Cardiac muscle cell (in vitro differentiated cells and primary cell): Measurements from ENCODE around the gene GATA6. TPM values are rescaled to one million over a fixed set of nuclear protein-coding genes. Genes with fewer than 3 reads are reported as not detected.

Source experiments
- DNase-seq, 2 donors: peaks; one replicate each; pipeline versions ENCODE4 v3.0.0 to v3.0.0-alpha.2; 2010 to 2017; ENCODE audit warnings: low read depth in 1 of 2, low spot score in 1 of 2
- H3K27ac ChIP-seq: fragments of 200-600 bp; sonication (generic); 2 replicates; pipeline ENCODE4 v1.5.1; 2016
- H3K27me3 ChIP-seq: fragments of 200-600 bp; sonication (generic); 2 replicates; pipeline ENCODE4 v1.6.0; 2016; ENCODE audit warnings: control low read depth
- H3K36me3 ChIP-seq: fragments of 200-600 bp; sonication (generic); 2 replicates; pipeline ENCODE4 v1.5.1; 2016; ENCODE audit warnings: control low read depth
- H3K4me1 ChIP-seq: fragments of 200-600 bp; sonication (generic); 2 replicates; pipeline ENCODE4 v1.8.1; 2017; ENCODE audit warnings: low read depth, mild to moderate bottlenecking, mixed run types
- H3K4me3 ChIP-seq: fragments of 200-600 bp; sonication (generic); 2 replicates; pipeline ENCODE4 v1.5.1; 2016; ENCODE audit warnings: mild to moderate bottlenecking
- H3K9me3 ChIP-seq: fragments of 200-600 bp; sonication (generic); 2 replicates; pipeline ENCODE4 v1.5.1; 2017; ENCODE audit warnings: low read depth, mild to moderate bottlenecking, control low read depth
- polyA plus RNA-seq: library from polyadenylated mRNA; unstranded; fragments of >200 nt; fragmentation: Nextera tagmentation; extraction: Ambion mirVana; gene quantifications from 2 replicates; pipeline ENCODE4 v1.2.1, GENCODE V29; 2016
- total RNA-seq: library from RNA; depleted of rRNA; stranded (reverse); fragments of >200 nt; gene quantifications from 2 replicates; pipeline ENCODE4 v1.2.3, GENCODE V29; 2016
- TF ChIP-seq, protein P1 (sequence below): IDR thresholded peaks from 2 replicates; pipeline ENCODE4 v1.5.1; 2012; ENCODE audit warnings: low read depth, mild to moderate bottlenecking, low read length

Gene GATA6
- total and polyA plus RNA-seq, 2 experiments from 2014 or later: 104 to 182 TPM

GRCh38 chr18:22238681-22239080 lies 69.3 kb downstream of the GATA6 start:
- no peak overlapping the region for H3K4me3 ChIP-seq
- H3K27me3 ChIP-seq: no peaks in the 10 kb centered on the region
- no peak overlapping the region for H3K27ac ChIP-seq
- no peaks in the 10 kb centered on the region for H3K9me3 ChIP-seq
- TF ChIP-seq, protein P1, sequence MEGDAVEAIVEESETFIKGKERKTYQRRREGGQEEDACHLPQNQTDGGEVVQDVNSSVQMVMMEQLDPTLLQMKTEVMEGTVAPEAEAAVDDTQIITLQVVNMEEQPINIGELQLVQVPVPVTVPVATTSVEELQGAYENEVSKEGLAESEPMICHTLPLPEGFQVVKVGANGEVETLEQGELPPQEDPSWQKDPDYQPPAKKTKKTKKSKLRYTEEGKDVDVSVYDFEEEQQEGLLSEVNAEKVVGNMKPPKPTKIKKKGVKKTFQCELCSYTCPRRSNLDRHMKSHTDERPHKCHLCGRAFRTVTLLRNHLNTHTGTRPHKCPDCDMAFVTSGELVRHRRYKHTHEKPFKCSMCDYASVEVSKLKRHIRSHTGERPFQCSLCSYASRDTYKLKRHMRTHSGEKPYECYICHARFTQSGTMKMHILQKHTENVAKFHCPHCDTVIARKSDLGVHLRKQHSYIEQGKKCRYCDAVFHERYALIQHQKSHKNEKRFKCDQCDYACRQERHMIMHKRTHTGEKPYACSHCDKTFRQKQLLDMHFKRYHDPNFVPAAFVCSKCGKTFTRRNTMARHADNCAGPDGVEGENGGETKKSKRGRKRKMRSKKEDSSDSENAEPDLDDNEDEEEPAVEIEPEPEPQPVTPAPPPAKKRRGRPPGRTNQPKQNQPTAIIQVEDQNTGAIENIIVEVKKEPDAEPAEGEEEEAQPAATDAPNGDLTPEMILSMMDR: no peak
- no peaks in the 10 kb centered on the region for H3K36me3 ChIP-seq
- DNase-seq: no peak
- H3K4me1 ChIP-seq: no peaks in the 10 kb centered on the region

GRCh38 chr18:22241921-22242361 lies 72.6 kb downstream of the GATA6 start:
- Histone ChIP-seq H3K27me3 (no peaks in the 10 kb centered on the region), H3K9me3 (no peaks in the 10 kb centered on the region), H3K4me3 (no peak overlapping the region), H3K27ac (no peak overlapping the region), H3K4me1 (no peaks in the 10 kb centered on the region), H3K36me3 (no peaks in the 10 kb centered on the region)
- no peak for DNase-seq
- TF ChIP-seq, protein P1: no peak

DNA sequence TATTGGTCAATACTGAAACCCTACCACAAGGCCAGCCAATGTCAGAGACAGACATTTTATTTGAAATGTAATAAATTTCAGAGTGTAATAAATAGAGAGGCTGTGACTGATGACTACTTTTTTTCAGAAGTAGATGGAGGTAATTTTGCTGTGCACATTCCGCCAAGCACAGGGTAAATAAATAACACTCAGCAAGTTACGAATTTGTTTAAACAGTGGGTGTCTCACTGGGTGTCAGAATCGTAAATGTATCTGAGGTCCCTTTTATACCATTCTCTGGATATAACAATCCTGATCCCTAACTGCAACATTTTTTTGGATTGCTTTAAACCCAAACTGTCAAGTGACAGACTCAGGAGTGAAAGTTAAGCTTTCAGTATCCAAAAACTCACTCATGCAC lies 74.1 kb downstream of the GATA6 start:
- TF ChIP-seq, protein P1: no peak
- Histone ChIP-seq H3K9me3 (no peaks in the 10 kb centered on the region), H3K4me1 (no peaks in the 10 kb centered on the region), H3K27ac (no peak overlapping the region), H3K4me3 (no peak overlapping the region), H3K36me3 (no peaks in the 10 kb centered on the region), H3K27me3 (no peaks in the 10 kb centered on the region)
- DNase-seq: no peak

- Histone ChIP-seq H3K4me1 (no peaks in the 10 kb centered on the region), H3K36me3 (no peaks in the 10 kb centered on the region), H3K9me3 (no peaks in the 10 kb centered on the region), H3K27ac (no peak overlapping the region), H3K4me3 (no peak overlapping the region), H3K27me3 (no peaks in the 10 kb centered on the region)
- TF ChIP-seq, protein P1: no peak
- DNase-seq: no peak
These were observed 80.6 kb downstream of the GATA6 start for GRCh38 chr18:22250026-22250425.

- no peaks in the 10 kb centered on the region for H3K9me3 ChIP-seq
- no peaks in the 10 kb centered on the region for H3K36me3 ChIP-seq
- TF ChIP-seq, protein P1: no peak
- peak in 1 of 2 donors; percentile 30 for DNase-seq
- no peak overlapping the region for H3K4me3 ChIP-seq
- no peaks in the 10 kb centered on the region for H3K4me1 ChIP-seq
- no peaks in the 10 kb centered on the region for H3K27me3 ChIP-seq
- no peak overlapping the region for H3K27ac ChIP-seq
These were observed 81.2 kb downstream of the GATA6 start for GRCh38 chr18:22250591-22250996.

Other genes starting within 250 kb of the GATA6 start
- gene CTAGE1, start 248.3 kb downstream of the GATA6 start, total RNA-seq: not detected in 2 replicates
- not detected in 2 replicates for gene CTAGE1, start 248.3 kb downstream of the GATA6 start, polyA plus RNA-seq